ENCODE results near the gene USP48.

- TF ChIP-seq CTCF (conservative IDR thresholded peaks at IDR 0.05; ENCODE audit: low read depth, low read length), result no peak
- TF ChIP-seq CEBPB (IDR thresholded peaks at IDR 0.05; ENCODE audit: low read depth, low read length), result no peak
- no peak for TF ChIP-seq POLR2A (IDR thresholded peaks at IDR 0.05; ENCODE audit: low read depth, low read length)
- TF ChIP-seq USF2 (IDR thresholded peaks at IDR 0.05; ENCODE audit: low read depth, low read length), result no peak
- TF ChIP-seq MAZ (IDR thresholded peaks at IDR 0.05; ENCODE audit: borderline replicate concordance, low read depth, low read length), result no peak
These were observed 101.5 kb downstream of the USP48 start for GRCh38 chr1:21681426-21681825.

Data from IMR-90 (cell line).